ENCODE results near the gene FXR2. TPM values are rescaled to one million over a fixed set of nuclear protein-coding genes. Genes with fewer than 3 reads are reported as not detected.

FXR2 gene
- total RNA-seq, 1 donor from 2014 or later, result 42.7 TPM

DNA sequence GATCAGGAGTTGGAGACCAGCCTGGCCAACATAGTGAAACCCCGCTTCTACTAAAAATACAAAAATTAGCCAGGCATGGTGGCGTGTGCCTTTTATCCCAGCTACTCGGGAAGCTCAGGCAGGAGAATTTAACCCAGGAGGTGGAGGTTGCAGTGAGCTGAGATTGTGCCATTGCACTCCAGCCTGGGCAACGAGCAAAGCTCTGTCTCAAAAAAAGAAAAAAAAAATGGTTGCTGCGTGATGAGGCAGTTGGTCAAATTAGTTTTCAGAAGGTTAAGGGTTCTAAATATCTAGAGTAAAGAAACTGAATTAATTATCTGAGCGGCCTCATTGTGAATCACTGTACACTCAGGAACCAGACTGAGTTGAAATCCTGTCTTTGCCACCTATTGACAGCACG is 38.7 kb downstream of the FXR2 start:
- Histone ChIP-seq H3K4me1 (peaks cover 17% of the 10 kb centered on the region), H3K4me3 (no peak overlapping the region), H3K79me2 (ENCODE audit: low read depth) (peaks cover 50% of the 10 kb centered on the region), H3K4me2 (no peak overlapping the region), H3K27ac (no peak overlapping the region), H3K36me3 (peaks cover 17% of the 10 kb centered on the region), H3F3A (ENCODE audit: low read depth) (peaks cover 82% of the 10 kb centered on the region), H3K27me3 (no peaks in the 10 kb centered on the region), H2AFZ (replicated peaks) (no peak overlapping the region), H3K9ac (no peak overlapping the region), H4K20me1 (ENCODE audit: low read depth) (peaks cover 66% of the 10 kb centered on the region), H3K9me3 (ENCODE audit: low read depth) (no peaks in the 10 kb centered on the region)
- H3K4me3 Mint-ChIP-seq, result no peak overlapping the region
- H3K9me3 Mint-ChIP-seq, result no peaks in the 10 kb centered on the region
- no peak overlapping the region for H3K27ac Mint-ChIP-seq
- peaks cover 48% of the 10 kb centered on the region for H3K4me1 Mint-ChIP-seq
- peaks cover 44% of the 10 kb centered on the region for H3K36me3 Mint-ChIP-seq
- no peak for DNase-seq (ENCODE audit: low spot score)
- H3K27me3 Mint-ChIP-seq (ENCODE audit: insufficient read depth, low read depth), result peaks cover 17% of the 10 kb centered on the region
- TF ChIP-seq, protein P1, sequence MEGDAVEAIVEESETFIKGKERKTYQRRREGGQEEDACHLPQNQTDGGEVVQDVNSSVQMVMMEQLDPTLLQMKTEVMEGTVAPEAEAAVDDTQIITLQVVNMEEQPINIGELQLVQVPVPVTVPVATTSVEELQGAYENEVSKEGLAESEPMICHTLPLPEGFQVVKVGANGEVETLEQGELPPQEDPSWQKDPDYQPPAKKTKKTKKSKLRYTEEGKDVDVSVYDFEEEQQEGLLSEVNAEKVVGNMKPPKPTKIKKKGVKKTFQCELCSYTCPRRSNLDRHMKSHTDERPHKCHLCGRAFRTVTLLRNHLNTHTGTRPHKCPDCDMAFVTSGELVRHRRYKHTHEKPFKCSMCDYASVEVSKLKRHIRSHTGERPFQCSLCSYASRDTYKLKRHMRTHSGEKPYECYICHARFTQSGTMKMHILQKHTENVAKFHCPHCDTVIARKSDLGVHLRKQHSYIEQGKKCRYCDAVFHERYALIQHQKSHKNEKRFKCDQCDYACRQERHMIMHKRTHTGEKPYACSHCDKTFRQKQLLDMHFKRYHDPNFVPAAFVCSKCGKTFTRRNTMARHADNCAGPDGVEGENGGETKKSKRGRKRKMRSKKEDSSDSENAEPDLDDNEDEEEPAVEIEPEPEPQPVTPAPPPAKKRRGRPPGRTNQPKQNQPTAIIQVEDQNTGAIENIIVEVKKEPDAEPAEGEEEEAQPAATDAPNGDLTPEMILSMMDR (IDR thresholded peaks at IDR 0.05), result no peak
- TF ChIP-seq EZH2 (IDR thresholded peaks at IDR 0.05) (no peak), EZH2phosphoT487 (IDR thresholded peaks at IDR 0.05) (no peak)

DNA sequence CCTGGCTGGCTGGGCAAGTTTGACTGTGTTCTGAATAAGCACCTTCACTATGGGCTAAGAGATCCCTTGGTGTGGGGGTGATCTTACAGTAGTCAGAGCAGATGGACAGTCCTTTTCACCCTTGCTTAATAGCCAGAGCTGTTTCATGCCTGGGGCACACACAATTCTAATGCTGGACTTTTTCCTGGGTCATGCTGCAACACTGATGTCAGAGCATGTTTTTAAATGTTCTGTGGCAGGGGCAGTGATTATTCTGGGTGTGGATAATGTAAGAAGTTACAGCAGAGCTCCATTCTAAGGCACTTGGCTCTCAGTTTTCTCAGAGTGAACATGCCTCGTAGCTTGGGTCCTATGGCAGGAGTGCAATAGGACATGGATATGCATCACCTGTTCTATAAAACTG is 39.2 kb downstream of the FXR2 start:
- no peak overlapping the region for H2AFZ ChIP-seq (replicated peaks)
- H3K4me1 ChIP-seq, result peaks cover 17% of the 10 kb centered on the region
- Mint-ChIP-seq H3K9me3 (no peaks in the 10 kb centered on the region), H3K4me3 (peak overlapping the region; percentile 100), H3K36me3 (peaks cover 40% of the 10 kb centered on the region), H3K27ac (no peak overlapping the region), H3K27me3 (ENCODE audit: insufficient read depth, low read depth) (peaks cover 17% of the 10 kb centered on the region), H3K4me1 (peaks cover 44% of the 10 kb centered on the region)
- peak overlapping the region; percentile 69 for H3K27ac ChIP-seq
- peaks cover 66% of the 10 kb centered on the region for H4K20me1 ChIP-seq (ENCODE audit: low read depth)
- no peaks in the 10 kb centered on the region for H3K27me3 ChIP-seq
- peaks cover 79% of the 10 kb centered on the region for H3F3A ChIP-seq (ENCODE audit: low read depth)
- no peak for DNase-seq (ENCODE audit: low spot score)
- H3K4me2 ChIP-seq, result peak overlapping the region; percentile 19
- H3K36me3 ChIP-seq, result peaks cover 17% of the 10 kb centered on the region
- TF ChIP-seq EZH2phosphoT487 (IDR thresholded peaks at IDR 0.05) (no peak), EZH2 (IDR thresholded peaks at IDR 0.05) (no peak)
- TF ChIP-seq, protein P1 (IDR thresholded peaks at IDR 0.05), result no peak
- peak overlapping the region; percentile 86 for H3K4me3 ChIP-seq
- H3K9me3 ChIP-seq (ENCODE audit: low read depth), result no peaks in the 10 kb centered on the region
- H3K79me2 ChIP-seq (ENCODE audit: low read depth), result peaks cover 50% of the 10 kb centered on the region
- H3K9ac ChIP-seq, result no peak overlapping the region

DNA sequence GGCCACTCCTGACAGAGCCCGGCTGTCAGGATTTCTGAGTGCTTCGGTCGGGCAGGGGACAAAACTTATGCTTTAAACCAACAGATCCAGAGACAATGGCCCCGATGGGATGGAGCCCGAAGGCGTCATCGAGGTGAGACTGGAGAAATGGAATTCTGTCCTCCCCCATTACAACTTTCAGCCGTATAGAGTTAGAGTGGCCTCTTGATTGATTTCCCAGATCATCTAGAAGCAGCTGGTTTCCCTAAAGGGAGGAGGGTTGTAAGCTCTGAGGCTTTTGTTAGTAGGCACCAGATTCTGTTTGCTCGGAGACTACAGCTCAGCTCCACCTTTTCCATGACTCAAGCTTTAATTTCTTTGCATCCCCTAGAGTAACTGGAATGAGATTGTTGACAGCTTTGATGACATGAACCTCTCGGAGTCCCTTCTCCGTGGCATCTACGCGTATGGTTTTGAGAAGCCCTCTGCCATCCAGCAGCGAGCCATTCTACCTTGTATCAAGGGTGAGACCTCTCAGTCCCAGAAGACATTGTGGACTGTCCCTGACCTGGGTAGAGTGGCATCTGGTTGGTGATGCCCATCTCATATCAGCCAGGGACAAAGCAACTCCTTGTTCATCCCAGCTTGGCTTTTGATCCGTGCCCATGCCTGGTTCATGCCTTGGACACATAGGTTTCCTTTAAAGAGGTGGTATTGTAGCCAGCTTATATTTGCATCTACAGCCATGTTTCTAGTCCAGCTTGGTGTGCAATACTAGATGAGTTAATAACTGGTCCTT is 40.3 kb downstream of the FXR2 start:
- Histone ChIP-seq H3K36me3 (peaks cover 17% of the 10 kb centered on the region), H3K9ac (peak overlapping the region; percentile 92), H3K4me3 (peak overlapping the region; percentile 86), H3K9me3 (ENCODE audit: low read depth) (no peaks in the 10 kb centered on the region), H3F3A (ENCODE audit: low read depth) (peaks cover 74% of the 10 kb centered on the region), H3K27ac (no peak overlapping the region), H2AFZ (replicated peaks) (no peak overlapping the region), H3K4me1 (peaks cover 17% of the 10 kb centered on the region), H3K27me3 (no peaks in the 10 kb centered on the region), H3K4me2 (peak overlapping the region; percentile 93), H4K20me1 (ENCODE audit: low read depth) (peaks cover 66% of the 10 kb centered on the region), H3K79me2 (ENCODE audit: low read depth) (peaks cover 50% of the 10 kb centered on the region)
- Mint-ChIP-seq H3K27me3 (ENCODE audit: insufficient read depth, low read depth) (peaks cover 13% of the 10 kb centered on the region), H3K36me3 (peaks cover 46% of the 10 kb centered on the region), H3K4me3 (peak overlapping the region; percentile 100), H3K9me3 (no peaks in the 10 kb centered on the region), H3K27ac (no peak overlapping the region), H3K4me1 (peaks cover 44% of the 10 kb centered on the region)
- no peak for DNase-seq (ENCODE audit: low spot score)
- TF ChIP-seq EZH2 (IDR thresholded peaks at IDR 0.05) (no peak), EZH2phosphoT487 (IDR thresholded peaks at IDR 0.05) (no peak)
- TF ChIP-seq, protein P1 (IDR thresholded peaks at IDR 0.05), result no peak
